Smooth muscle cell (in vitro differentiated cells): ENCODE results near the gene PLPPR1. TPM values are rescaled to one million over a fixed set of nuclear protein-coding genes. Genes with fewer than 3 reads are reported as not detected.

Experiments used
- DNase-seq: peaks from one replicate; lab custom pipeline; 2025; ENCODE audit not compliant: unreplicated experiment; lab: John Stamatoyannopoulos, UW
- H2AFZ ChIP-seq: fragments of 200-600 bp; sonication (generic); 2 replicates; pipeline ENCODE4 v1.6.0; 2016; ENCODE audit warnings: antibody characterized with exemption, low read depth, mild to moderate bottlenecking
- H3F3A ChIP-seq: fragments of 200-600 bp; sonication (generic); 2 replicates; pipeline ENCODE4 v1.6.0; 2017; ENCODE audit warnings: antibody characterized with exemption, low read depth
- H3K27ac ChIP-seq: fragments of 200-600 bp; sonication (generic); 2 replicates; pipeline ENCODE4 v1.5.1; 2016; ENCODE audit warnings: low read depth, mild to moderate bottlenecking
- H3K27me3 ChIP-seq: fragments of 200-600 bp; sonication (generic); 2 replicates; pipeline ENCODE4 v1.6.1; 2016; ENCODE audit warnings: low read depth, mild to moderate bottlenecking
- H3K36me3 ChIP-seq: fragments of 200-600 bp; sonication (generic); 2 replicates; pipeline ENCODE4 v1.5.1; 2016; ENCODE audit warnings: low read depth
- H3K4me1 ChIP-seq: fragments of 200-600 bp; sonication (generic); 2 replicates; pipeline ENCODE4 v1.5.1; 2016; ENCODE audit warnings: low read depth
- H3K4me2 ChIP-seq: fragments of 200-600 bp; sonication (generic); 2 replicates; pipeline ENCODE4 v1.6.0; 2016; ENCODE audit warnings: mild to moderate bottlenecking
- H3K4me3 ChIP-seq: fragments of 200-600 bp; sonication (generic); 2 replicates; pipeline ENCODE4 v1.5.1; 2016; ENCODE audit warnings: mild to moderate bottlenecking
- H3K79me2 ChIP-seq: fragments of 200-600 bp; sonication (generic); 2 replicates; pipeline ENCODE4 v1.6.0; 2016; ENCODE audit warnings: low read depth, mild to moderate bottlenecking
- H3K9ac ChIP-seq: fragments of 200-600 bp; sonication (generic); 2 replicates; pipeline ENCODE4 v1.6.0; 2016; ENCODE audit warnings: low read depth
- H3K9me3 ChIP-seq: fragments of 200-600 bp; sonication (generic); replicated peaks from 2 replicates; pipeline ENCODE4 v1.5.1; 2016; ENCODE audit warnings: low read depth
- H4K20me1 ChIP-seq: fragments of 200-600 bp; sonication (generic); 2 replicates; pipeline ENCODE4 v1.6.0; 2016; ENCODE audit warnings: low read depth
- CTCF ChIP-seq: fragments of 200-600 bp; sonication (generic); IDR thresholded peaks from 2 replicates; pipeline ENCODE4 v1.5.1; 2017; ENCODE audit warnings: borderline replicate concordance, mild to moderate bottlenecking, antibody characterized with exemption; ENCODE audit not compliant: insufficient read depth, poor library complexity, severe bottlenecking
- WGBS: methylation state at CpG from one replicate; pipeline ENCODE4 v1.1.7; 2016; ENCODE audit warnings: low lambda C conversion rate; 5-methylcytosine and 5-hydroxymethylcytosine counted together
- polyA plus RNA-seq: library from polyadenylated mRNA; unstranded; fragments of >200 nt; fragmentation: Nextera tagmentation; extraction: Ambion mirVana; gene quantifications from 2 replicates; pipeline ENCODE4 v1.2.1, GENCODE V29; 2016
- total RNA-seq: library from RNA; depleted of rRNA; stranded (reverse); fragments of >200 nt; gene quantifications from 2 replicates; pipeline ENCODE4 v1.2.3, GENCODE V29; 2014

Gene PLPPR1
- total and polyA plus RNA-seq, 2 experiments from 2014 or later = not detected

GRCh38 chr9:101311191-101311590, 282.7 kb downstream of the PLPPR1 start:
- H3K79me2 ChIP-seq = no peaks in the 10 kb centered on the region
- H2AFZ ChIP-seq = no peak overlapping the region
- no peak overlapping the region for H3K4me3 ChIP-seq
- 47% methylated on average over 2 of the region's 2 CpGs for WGBS
- H3K4me2 ChIP-seq = no peak overlapping the region
- H3K4me1 ChIP-seq = no peaks in the 10 kb centered on the region
- H3K27ac ChIP-seq = no peak overlapping the region
- H4K20me1 ChIP-seq = no peaks in the 10 kb centered on the region
- no peaks in the 10 kb centered on the region for H3K9me3 ChIP-seq
- no peaks in the 10 kb centered on the region for H3K36me3 ChIP-seq
- TF ChIP-seq CTCF = no peak
- H3F3A ChIP-seq = peaks cover 7% of the 10 kb centered on the region
- no peak overlapping the region for H3K9ac ChIP-seq
- H3K27me3 ChIP-seq = no peaks in the 10 kb centered on the region
- DNase-seq = no peak

DNA sequence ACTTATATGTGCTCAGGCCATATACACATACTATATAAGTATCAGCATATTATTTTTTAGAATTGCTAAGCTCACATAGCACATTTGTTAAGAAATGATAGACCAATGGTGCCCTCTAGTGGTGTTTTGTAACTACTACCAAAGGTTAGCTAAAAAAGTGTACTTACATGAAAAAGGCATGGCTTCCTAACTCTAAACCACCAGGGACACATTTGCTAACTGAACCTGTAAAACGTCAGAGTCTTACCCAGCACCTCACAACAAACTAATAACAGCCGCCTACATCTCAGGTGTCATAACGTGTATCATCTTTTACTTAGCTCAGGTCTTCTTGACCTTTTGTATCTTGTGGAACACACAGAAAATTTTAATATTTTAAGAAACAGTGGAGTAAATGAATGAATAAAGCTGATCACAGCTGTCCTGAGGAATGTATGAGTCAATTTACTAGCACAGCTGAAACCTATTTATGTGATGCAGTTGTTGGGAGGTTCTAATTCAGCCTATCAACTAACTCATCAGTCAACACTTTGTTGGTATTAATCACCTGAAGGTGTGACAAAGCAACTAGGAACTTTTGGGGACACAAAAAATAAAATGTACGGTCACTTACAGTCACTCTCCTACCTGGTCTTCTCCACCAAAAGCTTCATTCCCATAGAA, 283.4 kb downstream of the PLPPR1 start:
- peak overlapping the region; percentile 72 for H2AFZ ChIP-seq
- no peak for DNase-seq
- H3K79me2 ChIP-seq = no peaks in the 10 kb centered on the region
- no peaks in the 10 kb centered on the region for H3K9me3 ChIP-seq
- WGBS = 26% methylated on average over 4 of the region's 4 CpGs
- H4K20me1 ChIP-seq = no peaks in the 10 kb centered on the region
- peaks cover 7% of the 10 kb centered on the region for H3F3A ChIP-seq
- H3K4me2 ChIP-seq = no peak overlapping the region
- no peaks in the 10 kb centered on the region for H3K36me3 ChIP-seq
- no peak overlapping the region for H3K27ac ChIP-seq
- no peak overlapping the region for H3K4me3 ChIP-seq
- H3K27me3 ChIP-seq = no peaks in the 10 kb centered on the region
- no peaks in the 10 kb centered on the region for H3K4me1 ChIP-seq
- no peak overlapping the region for H3K9ac ChIP-seq
- TF ChIP-seq CTCF = peak; percentile 75

- Histone ChIP-seq H4K20me1 (no peaks in the 10 kb centered on the region), H3K9ac (no peak overlapping the region), H3K4me3 (no peak overlapping the region), H3K4me2 (no peak overlapping the region), H3K79me2 (no peaks in the 10 kb centered on the region), H3F3A (peaks cover 7% of the 10 kb centered on the region), H3K4me1 (no peaks in the 10 kb centered on the region), H3K27me3 (no peaks in the 10 kb centered on the region), H2AFZ (no peak overlapping the region), H3K36me3 (no peaks in the 10 kb centered on the region), H3K27ac (no peak overlapping the region), H3K9me3 (no peaks in the 10 kb centered on the region)
- 90% methylated on average over 8 of the region's 8 CpGs for WGBS
- no peak for DNase-seq
- no peak for TF ChIP-seq CTCF
Measured at GRCh38 chr9:101312661-101313060, 284.1 kb downstream of the PLPPR1 start.

- H3K79me2 ChIP-seq = no peaks in the 10 kb centered on the region
- TF ChIP-seq CTCF = no peak
- H2AFZ ChIP-seq = no peak overlapping the region
- no peaks in the 10 kb centered on the region for H3K36me3 ChIP-seq
- no peaks in the 10 kb centered on the region for H4K20me1 ChIP-seq
- no peak overlapping the region for H3K27ac ChIP-seq
- no peak overlapping the region for H3K9ac ChIP-seq
- H3F3A ChIP-seq = no peaks in the 10 kb centered on the region
- H3K4me1 ChIP-seq = no peaks in the 10 kb centered on the region
- 98% methylated on average over 2 of the region's 2 CpGs for WGBS
- H3K27me3 ChIP-seq = no peaks in the 10 kb centered on the region
- no peak for DNase-seq
- no peaks in the 10 kb centered on the region for H3K9me3 ChIP-seq
- H3K4me3 ChIP-seq = no peak overlapping the region
- H3K4me2 ChIP-seq = no peak overlapping the region
Measured at GRCh38 chr9:101315112-101315450, 286.6 kb downstream of the PLPPR1 start.
